ENCODE data around the gene PTPRR.

PTPRR gene

GRCh38 chr12:70785896-70786295 lies 134.6 kb downstream of the PTPRR start:
- no peak for DNase-seq

- DNase-seq = no peak
Observed at GRCh38 chr12:70784042-70784668, 136.4 kb downstream of the PTPRR start.

GRCh38 chr12:70783455-70783854 lies 137.1 kb downstream of the PTPRR start:
- no peak for DNase-seq

GRCh38 chr12:70779250-70779649 lies 141.3 kb downstream of the PTPRR start:
- no peak for DNase-seq

GRCh38 chr12:70774055-70774454 lies 146.5 kb downstream of the PTPRR start:
- DNase-seq = no peak

GRCh38 chr12:70772836-70773235 lies 147.7 kb downstream of the PTPRR start:
- DNase-seq = no peak

GRCh38 chr12:70771581-70771980 lies 149.0 kb downstream of the PTPRR start:
- DNase-seq = no peak

GRCh38 chr12:70763666-70764065 lies 156.9 kb downstream of the PTPRR start:
- DNase-seq = no peak

- DNase-seq = no peak
Observed at GRCh38 chr12:70762000-70762399, 158.5 kb downstream of the PTPRR start.

GRCh38 chr12:70759161-70759918 lies 161.2 kb downstream of the PTPRR start:
- no peak for DNase-seq

- no peak for DNase-seq
Observed at GRCh38 chr12:70758494-70758845, 162.1 kb downstream of the PTPRR start.

GRCh38 chr12:70757830-70758493 lies 162.6 kb downstream of the PTPRR start:
- DNase-seq = no peak

GRCh38 chr12:70756791-70757190 lies 163.7 kb downstream of the PTPRR start:
- no peak for DNase-seq

GRCh38 chr12:70756118-70756517 lies 164.4 kb downstream of the PTPRR start:
- no peak for DNase-seq

- no peak for DNase-seq
Observed at GRCh38 chr12:70754330-70754741, 166.2 kb downstream of the PTPRR start.

- no peak for DNase-seq
Observed at GRCh38 chr12:70752327-70752726, 168.2 kb downstream of the PTPRR start.

GRCh38 chr12:70749931-70750330 lies 170.6 kb downstream of the PTPRR start:
- no peak for DNase-seq

- DNase-seq = no peak
Observed at GRCh38 chr12:70748809-70749208, 171.7 kb downstream of the PTPRR start.

GRCh38 chr12:70747445-70748260 lies 172.9 kb downstream of the PTPRR start:
- no peak for DNase-seq

- DNase-seq = no peak
Observed at GRCh38 chr12:70745048-70745447, 175.5 kb downstream of the PTPRR start.

GRCh38 chr12:70744178-70744577 lies 176.4 kb downstream of the PTPRR start:
- no peak for DNase-seq

- no peak for DNase-seq
Observed at GRCh38 chr12:70741256-70741655, 179.3 kb downstream of the PTPRR start.

GRCh38 chr12:70739756-70740155 lies 180.8 kb downstream of the PTPRR start:
- DNase-seq = no peak

Data from right hindlimb (tissue), 1 donor.